ENCODE data around the gene PKN1. TPM values are rescaled to one million over a fixed set of nuclear protein-coding genes. Genes with fewer than 3 reads are reported as not detected.
A peak's percentile ranks its signal among the peaks of the same experiment; 100 is the strongest.

PKN1 gene
- total and polyA plus RNA-seq, 10 of the 15 experiments (the other 5 are each of a cell fraction or from before 2014, with no cell fraction given): 1.0 to 189 (median 52.7) TPM

GRCh38 chr19:14494411-14494810, 61.3 kb downstream of the PKN1 start:
- in situ Hi-C loops (cut with MboI): no loop called here

GRCh38 chr19:14494910-14495671, 62.0 kb downstream of the PKN1 start:
- Histone ChIP-seq H3K9ac (ENCODE audit: control insufficient read depth, insufficient read depth, low read length) (peak overlapping the region; percentile 47; the same call in 1 of the 2 replicates), H3K9me3 (replicated peaks; ENCODE audit: control insufficient read depth, insufficient read depth, low read length) (no peaks in the 10 kb centered on the region), H3K4me2 (ENCODE audit: control insufficient read depth, insufficient read depth) (peak overlapping the region; percentile 89), H2AFZ (ENCODE audit: control insufficient read depth, low read depth, low read length) (peak overlapping the region; percentile 45), H3K4me1 (ENCODE audit: control insufficient read depth, insufficient read depth, low read length) (peaks cover 2% of the 10 kb centered on the region; the same call in 1 of the 2 replicates), H3K36me3 (ENCODE audit: control insufficient read depth in 2 of 2, insufficient read depth in 2 of 2, low read length in 1 of 2) (no peaks in the 10 kb centered on the region), H3K27me3 (replicated peaks in 1 of 2; ENCODE audit: control insufficient read depth in 2 of 2, insufficient read depth in 2 of 2, low read length in 1 of 2) (no peaks in the 10 kb centered on the region), H3K4me3 (peak overlapping the region; percentile 80), H3K79me2 (ENCODE audit: control insufficient read depth, insufficient read depth, low read length) (no peaks in the 10 kb centered on the region), H4K20me1 (ENCODE audit: control insufficient read depth, insufficient read depth) (no peaks in the 10 kb centered on the region), H3K27ac (ENCODE audit: control insufficient read depth, insufficient read depth) (no peak overlapping the region)
- ChIA-PET CTCF (interaction anchor here (0.5 to 2.1 kb wide), 7 partner anchors 9 to 365 kb away, joined by 3 to 10 read pairs (median 5); partner anchors contain the start of gene ASF1B), SMC1A (ENCODE audit: uncharacterized antibody, unreplicated experiment) (interaction anchor here (0.6 kb wide), 1 partner anchor 172 kb away, joined by 3 read pairs; no protein-coding TSS in a partner anchor), POLR2A (interaction anchor here (1.0 kb wide), 1 partner anchor 23 kb away, joined by 3 read pairs; the partner anchor contains the start of gene DNAJB1), RAD21 (ENCODE audit: unreplicated experiment) (interaction anchor here (0.6 to 1.2 kb wide), 2 partner anchors 359 to 623 kb away, joined by 3 to 4 read pairs; partner anchors contain the start of gene ASF1B)
- no peak for TF ChIP-seq MTA2 (IDR thresholded peaks at IDR 0.05; ENCODE audit: low read depth)
- TF ChIP-seq NFIC (IDR thresholded peaks at IDR 0.05; ENCODE audit: low read depth, low read length): no peak
- TF ChIP-seq RELA (IDR thresholded peaks at IDR 0.05; ENCODE audit: borderline replicate concordance, partially characterized antibody): no peak
- no peak for TF ChIP-seq RB1 (IDR thresholded peaks at IDR 0.05; ENCODE audit: borderline replicate concordance)
- TF ChIP-seq MTA3 (IDR thresholded peaks at IDR 0.05; ENCODE audit: borderline replicate concordance, low read length): no peak
- TF ChIP-seq CBX5 (IDR thresholded peaks at IDR 0.05; ENCODE audit: low read depth): no peak
- no peak for TF ChIP-seq POU2F2 (IDR thresholded peaks at IDR 0.05; ENCODE audit: borderline replicate concordance, low read depth, low read length)
- no peak; the same call in 2 of the 3 replicates for ATAC-seq
- no TSS peak for BruUV-seq (replicated peaks)
- WGBS (ENCODE audit: insufficient coverage, insufficient replicate concordance, low lambda C conversion rate, missing lambda C conversion rate): 40% methylated on average over 12 of the region's 14 CpGs
- in situ Hi-C loops (cut with MboI): no loop called here
- DNase-seq (ENCODE audit: low read depth, low spot score): no peak
- intact Hi-C loops (cut with micrococcal nuclease; ENCODE audit: unreplicated experiment): no loop called here
- no peak for FAIRE-seq

More at GRCh38 chr19:14494411-14494810, 61.3 kb downstream of the PKN1 start:
- no peaks in the 10 kb centered on the region for H3K36me3 ChIP-seq (ENCODE audit: control insufficient read depth in 2 of 2, insufficient read depth in 2 of 2, low read length in 1 of 2)
- intact Hi-C loops (cut with micrococcal nuclease; ENCODE audit: unreplicated experiment): no loop called here
- ChIA-PET CTCF (interaction anchor here (2.1 kb wide), 1 partner anchor 8 kb away, joined by 10 read pairs; no protein-coding TSS in a partner anchor), SMC1A (ENCODE audit: uncharacterized antibody, unreplicated experiment) (no interaction called here), RAD21 (ENCODE audit: unreplicated experiment) (interaction anchor here (0.6 kb wide), 1 partner anchor 622 kb away, joined by 3 read pairs; no protein-coding TSS in a partner anchor), POLR2A (no interaction called here)
- BruUV-seq (replicated peaks): TSS peak; percentile 60
- no peak overlapping the region for H3K9ac ChIP-seq (ENCODE audit: control insufficient read depth, insufficient read depth, low read length)
- no peak overlapping the region for H3K4me2 ChIP-seq (ENCODE audit: control insufficient read depth, insufficient read depth)
- no peaks in the 10 kb centered on the region for H3K79me2 ChIP-seq (ENCODE audit: control insufficient read depth, insufficient read depth, low read length)
- no peak for DNase-seq (ENCODE audit: low read depth, low spot score)
- no peak for ATAC-seq
- no peak for TF ChIP-seq RAD21 (IDR thresholded peaks at IDR 0.05; ENCODE audit: insufficient read depth, low read depth, low read length)
- no peaks in the 10 kb centered on the region for H4K20me1 ChIP-seq (ENCODE audit: control insufficient read depth, insufficient read depth)
- H3K4me3 ChIP-seq: no peak overlapping the region
- no peak overlapping the region for H3K27ac ChIP-seq (ENCODE audit: control insufficient read depth, insufficient read depth)
- 75% methylated on average over 4 of the region's 4 CpGs for whole genome bisulfite sequencing (ENCODE audit: insufficient coverage, insufficient replicate concordance, low lambda C conversion rate, missing lambda C conversion rate)
- FAIRE-seq: no peak
- H2AFZ ChIP-seq (ENCODE audit: control insufficient read depth, low read depth, low read length): no peak overlapping the region
- no peaks in the 10 kb centered on the region for H3K27me3 ChIP-seq (replicated peaks in 1 of 2; ENCODE audit: control insufficient read depth in 2 of 2, insufficient read depth in 2 of 2, low read length in 1 of 2)
- H3K9me3 ChIP-seq (replicated peaks; ENCODE audit: control insufficient read depth, insufficient read depth, low read length): no peaks in the 10 kb centered on the region
- H3K4me1 ChIP-seq (ENCODE audit: control insufficient read depth, insufficient read depth, low read length): peaks cover 2% of the 10 kb centered on the region; the same call in 1 of the 2 replicates

Measured in GM12878 (cell line).